Measurements from ENCODE around the gene CAV1.
A peak's percentile ranks its signal among the peaks of the same experiment; 100 is the strongest.

Gene CAV1

DNA sequence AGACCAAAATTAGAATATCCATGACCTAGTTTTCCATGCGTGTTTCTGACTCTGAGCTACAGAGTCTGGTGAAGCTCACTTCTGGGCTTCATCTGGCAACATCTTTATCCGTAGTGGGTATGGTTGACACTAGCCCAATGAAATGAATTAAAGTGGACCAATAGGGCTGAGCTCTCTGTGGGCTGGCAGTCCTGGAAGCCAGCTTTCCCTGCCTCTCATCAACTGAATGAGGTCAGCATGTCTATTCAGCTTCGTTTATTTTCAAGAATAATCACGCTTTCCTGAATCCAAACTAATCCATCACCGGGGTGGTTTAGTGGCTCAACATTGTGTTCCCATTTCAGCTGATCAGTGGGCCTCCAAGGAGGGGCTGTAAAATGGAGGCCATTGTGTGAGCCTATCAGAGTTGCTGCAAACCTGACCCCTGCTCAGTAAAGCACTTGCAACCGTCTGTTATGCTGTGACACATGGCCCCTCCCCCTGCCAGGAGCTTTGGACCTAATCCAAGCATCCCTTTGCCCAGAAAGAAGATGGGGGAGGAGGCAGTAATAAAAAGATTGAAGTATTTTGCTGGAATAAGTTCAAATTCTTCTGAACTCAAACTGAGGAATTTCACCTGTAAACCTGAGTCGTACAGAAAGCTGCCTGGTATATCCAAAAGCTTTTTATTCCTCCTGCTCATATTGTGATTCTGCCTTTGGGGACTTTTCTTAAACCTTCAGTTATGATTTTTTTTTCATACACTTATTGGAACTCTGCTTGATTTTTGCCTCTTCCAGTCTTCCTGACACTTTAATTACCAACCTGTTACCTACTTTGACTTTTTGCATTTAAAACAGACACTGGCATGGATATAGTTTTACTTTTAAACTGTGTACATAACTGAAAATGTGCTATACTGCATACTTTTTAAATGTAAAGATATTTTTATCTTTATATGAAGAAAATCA lies 35.5 kb downstream of the CAV1 start:
- no peak for DNase-seq

DNA sequence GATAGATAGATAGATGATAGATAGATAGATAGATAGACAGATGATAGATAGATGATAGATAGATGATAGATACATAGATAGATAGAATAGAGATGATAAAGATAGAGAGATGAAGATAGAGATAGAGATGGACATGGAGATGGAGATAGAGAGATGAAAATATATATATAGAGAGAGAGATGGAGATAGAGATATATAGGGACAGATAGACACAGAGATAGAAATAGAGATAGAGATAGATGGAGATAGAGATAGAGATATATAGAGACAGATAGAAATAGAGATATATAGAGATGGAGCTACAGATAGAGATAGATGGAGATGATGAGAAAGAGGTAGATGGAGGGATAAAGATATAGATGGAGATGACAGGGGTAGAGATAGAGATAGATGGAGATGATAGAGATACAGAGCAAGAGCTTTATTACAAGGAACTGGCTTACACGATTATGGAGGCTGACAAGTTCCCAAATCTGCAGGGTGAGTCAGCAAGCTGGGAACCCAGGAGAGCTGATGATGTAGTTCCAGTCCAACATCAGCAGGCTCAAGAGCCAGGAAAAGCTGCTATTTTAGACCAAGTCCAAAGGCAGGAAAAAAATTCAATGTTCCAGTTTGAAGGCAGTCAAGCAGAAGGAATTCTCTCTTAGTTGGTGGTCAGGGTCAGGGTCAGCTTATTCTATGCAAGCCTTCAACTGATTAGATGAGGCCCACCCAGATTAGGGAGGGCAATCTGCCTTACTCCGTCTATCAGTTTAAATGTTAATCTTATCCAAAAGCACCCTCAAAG lies 37.1 kb downstream of the CAV1 start:
- no peak for DNase-seq

DNA sequence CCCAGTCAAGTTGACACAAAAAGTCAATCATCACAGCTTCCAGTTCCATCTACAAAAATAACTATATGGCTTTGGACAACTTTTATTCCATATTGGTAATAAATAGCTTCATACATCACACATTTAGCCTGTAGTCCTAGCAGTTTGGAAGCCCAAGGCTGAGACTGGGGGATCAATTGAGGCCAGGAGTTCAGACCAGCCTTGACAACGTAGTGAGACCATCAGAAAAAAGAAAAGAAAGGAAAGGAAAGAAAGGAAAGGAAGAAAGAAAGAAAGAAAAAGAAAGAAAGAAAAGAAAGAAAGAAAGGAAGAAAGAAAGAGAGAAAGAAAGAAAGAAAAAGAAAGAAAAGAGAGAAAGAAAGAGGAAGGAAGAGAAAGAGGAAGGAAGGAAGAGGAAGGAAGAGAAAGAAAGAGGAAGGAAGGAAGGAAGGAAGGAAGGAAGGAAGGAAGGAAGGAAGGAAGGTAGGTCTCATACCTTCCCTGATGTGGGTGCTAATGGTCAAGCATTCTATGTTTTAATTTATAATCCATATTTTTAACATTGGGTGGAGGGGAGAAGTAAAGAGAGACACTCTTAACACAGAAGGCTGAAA lies 37.8 kb downstream of the CAV1 start:
- no peak for DNase-seq

DNA sequence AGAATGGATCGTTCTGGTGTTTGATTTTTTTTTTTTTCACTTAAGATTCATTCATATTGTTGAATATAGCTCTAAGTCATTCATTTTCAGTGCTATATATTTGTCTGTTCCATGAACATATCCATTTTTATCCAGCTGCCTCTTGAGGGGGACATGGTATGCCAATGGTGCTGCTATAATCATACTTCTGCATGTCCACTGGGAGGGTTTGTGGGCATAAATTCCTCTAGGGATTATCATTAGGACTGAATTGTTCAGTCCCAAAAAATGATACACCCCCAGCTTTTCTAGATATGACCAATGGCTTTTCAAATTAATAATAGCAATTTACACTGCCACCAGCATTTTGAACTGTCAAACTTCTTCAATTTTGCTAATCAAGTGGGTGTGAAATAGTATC lies 41.1 kb downstream of the CAV1 start:
- no peak for DNase-seq

DNA sequence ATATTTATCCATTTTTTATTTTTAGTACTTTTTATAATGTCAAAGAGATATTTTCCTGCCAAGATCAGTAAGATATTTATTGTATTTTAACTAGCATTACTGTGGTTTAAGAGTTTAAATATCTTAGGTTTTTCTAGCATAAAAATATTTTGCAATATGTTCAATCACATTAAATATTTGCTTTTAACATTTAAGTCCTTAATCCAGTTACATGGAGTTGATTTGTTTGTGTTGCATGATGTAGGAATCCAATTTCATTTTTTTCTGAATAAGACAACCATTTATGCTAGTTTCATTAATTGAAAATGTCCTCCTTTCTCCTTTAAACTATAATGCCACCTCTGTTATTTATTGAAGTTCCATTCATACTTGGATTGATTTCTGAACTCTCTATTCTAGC lies 41.8 kb downstream of the CAV1 start:
- DNase-seq = no peak

DNA sequence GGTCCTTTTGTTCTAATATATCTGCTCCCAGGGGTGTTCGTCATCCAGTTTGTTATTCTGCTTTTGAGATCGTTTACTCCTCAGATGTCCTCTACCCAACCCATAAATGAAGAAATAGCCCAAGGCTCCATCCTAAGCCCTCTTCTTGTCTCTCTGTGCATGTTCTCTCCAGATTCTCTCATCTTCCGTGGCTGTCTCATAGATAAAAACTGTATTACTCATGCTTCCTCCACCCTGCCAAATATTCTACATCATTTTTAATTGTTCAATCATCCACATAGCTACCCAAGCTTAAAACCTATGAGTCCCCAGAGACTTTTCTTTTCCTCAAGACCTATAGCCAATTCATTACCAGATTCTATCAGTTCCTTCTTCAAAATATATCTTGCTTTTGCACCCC lies 44.9 kb downstream of the CAV1 start:
- DNase-seq = peak; percentile 13 to 41

DNA sequence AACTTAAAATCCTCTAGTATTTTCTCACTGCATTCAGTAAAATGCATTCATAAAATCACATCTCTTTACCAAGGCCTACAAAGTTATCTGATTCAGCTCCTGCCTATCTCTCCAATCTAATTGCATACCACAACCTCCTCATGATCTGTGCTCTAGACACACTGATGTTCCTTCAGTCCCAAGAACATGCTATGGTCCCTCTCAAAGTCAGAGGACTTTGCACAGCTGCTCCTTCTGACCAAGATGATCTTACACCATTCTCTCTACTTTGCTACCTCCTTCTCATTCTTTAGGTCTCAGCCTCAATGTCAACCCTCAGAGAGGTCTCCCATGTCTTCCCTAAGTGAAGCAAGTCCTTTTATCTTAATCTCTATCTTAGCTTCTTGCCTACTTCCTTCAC lies 45.5 kb downstream of the CAV1 start:
- no peak for DNase-seq

DNA sequence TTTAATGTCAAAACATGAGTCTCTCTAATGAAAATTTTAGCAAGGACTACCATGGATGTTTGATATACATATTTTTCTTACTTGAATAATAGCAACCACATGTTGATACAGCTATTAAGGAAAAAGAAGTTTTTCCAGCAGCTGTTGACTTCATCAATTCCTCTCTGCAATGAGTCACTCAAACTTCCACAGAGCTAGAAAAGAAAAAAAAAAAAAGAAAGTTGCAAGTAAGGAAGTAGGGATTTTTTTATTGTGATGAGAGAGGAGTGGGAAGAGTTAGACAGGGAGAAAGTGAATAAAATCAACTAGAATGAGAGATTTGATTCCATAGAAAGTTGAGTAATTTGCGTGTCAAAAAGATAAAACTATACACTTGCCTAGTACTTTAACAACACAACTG lies 46.2 kb downstream of the CAV1 start:
- DNase-seq = peak in 1 of 2 experiments; percentile 22

DNA sequence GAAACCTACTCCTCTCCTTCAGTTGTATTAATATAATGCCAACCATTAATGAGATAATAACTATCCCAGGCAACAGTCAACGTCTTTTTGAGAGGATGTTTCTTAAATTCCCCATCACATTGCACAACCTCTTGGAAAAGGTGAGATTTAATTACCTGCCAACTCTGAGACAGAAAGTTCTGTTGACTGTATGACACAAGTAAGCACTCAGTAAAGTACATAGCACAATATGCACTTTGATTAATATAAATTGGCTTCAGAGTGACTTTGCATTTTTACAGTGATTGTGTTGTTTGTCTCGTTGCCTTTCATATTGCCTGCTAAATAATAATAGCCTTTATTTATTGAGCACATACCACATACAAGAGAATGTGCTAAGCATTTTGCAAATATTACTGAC lies 46.7 kb downstream of the CAV1 start:
- DNase-seq = no peak

DNA sequence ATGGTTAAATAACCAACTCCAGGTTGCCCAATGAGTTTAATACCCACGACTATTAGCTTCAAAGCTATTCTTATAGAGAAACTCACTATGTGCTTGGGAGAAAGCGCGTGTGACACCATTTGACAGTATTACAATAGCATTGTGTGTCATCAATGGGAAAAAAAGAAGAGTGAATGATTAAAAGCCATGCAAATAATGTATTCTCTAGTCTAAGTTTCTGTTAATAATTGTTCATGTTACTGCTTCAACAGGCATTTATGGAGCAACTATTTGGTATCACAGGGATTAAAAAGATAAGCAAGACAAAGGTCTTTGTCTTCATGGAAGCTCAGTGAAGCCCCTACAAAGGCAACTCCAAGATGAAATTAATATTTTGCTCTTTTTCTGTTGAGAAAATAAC lies 47.2 kb downstream of the CAV1 start:
- DNase-seq = no peak

DNA sequence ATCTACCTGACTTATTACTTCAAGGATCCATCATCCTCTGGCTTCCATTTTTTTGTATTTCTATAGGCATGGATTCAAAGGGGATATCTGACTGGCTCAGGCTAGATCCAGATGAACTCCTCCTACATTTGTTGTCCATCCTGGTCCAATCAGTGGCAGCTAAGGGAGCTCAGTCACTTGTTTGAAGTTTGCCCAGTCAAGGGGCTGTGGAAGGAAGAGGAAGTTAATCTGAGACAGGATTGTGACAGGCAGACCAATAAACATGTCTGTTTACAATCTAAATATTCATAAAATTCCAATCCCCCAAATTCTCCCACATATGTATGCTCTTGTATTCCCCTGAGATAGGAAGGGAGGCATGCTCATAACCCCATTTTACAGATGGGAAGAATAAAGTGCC lies 48.7 kb downstream of the CAV1 start:
- no peak for DNase-seq

DNA sequence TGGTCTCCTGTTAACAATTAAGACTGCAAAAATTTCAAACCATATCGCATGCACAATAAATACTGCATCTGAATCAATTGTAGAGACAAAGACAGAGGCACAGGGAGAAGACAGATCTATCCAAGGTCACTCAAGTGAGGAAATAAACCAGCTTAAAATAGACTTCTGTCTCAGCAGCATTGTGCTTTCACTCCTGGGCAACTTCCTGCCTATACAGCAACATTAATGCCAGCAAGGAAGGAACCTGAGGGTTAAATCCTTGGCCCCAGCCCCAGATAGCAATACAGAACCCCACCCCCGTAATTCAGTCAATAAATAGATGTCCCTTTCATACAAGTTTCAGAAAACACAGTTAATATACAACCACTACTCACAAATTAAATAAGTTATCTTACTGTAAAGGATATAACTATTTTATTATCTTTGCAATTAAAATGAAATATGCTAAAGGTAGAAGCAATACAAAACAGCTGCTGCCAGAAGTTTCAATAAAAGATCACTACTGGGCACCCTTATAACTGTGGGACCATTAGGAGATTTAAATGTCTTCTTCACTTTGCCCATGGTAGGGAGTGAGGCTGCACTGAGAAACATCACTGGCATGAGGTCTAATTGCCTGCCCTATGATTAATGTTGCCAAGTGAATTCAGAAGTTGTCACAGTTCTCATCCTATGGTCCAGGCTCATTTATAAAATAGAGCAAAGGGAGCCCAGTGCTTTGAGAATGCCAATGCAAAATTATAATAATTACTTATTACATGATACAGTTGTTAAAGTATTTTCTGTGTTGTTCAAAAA lies 49.4 kb downstream of the CAV1 start:
- no peak for DNase-seq

DNA sequence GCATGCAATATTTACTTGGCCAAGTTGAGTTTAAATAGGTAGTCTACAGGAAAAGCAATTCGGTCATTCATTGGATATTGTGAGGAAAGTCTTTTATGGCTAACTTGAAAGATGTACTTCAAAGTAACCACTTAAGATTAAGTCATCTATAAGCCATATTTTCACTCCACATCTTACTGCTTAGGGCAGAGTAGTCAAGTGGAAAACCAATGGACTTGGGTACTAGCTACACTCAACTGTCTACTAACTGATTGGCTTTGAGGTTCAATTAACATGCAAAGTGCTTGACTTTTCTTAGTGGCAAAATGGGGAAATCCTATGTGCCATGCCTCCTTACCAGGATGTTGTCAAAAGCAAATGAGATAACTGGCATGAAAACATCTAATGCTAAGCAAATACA lies 51.0 kb downstream of the CAV1 start:
- no peak for DNase-seq

DNA sequence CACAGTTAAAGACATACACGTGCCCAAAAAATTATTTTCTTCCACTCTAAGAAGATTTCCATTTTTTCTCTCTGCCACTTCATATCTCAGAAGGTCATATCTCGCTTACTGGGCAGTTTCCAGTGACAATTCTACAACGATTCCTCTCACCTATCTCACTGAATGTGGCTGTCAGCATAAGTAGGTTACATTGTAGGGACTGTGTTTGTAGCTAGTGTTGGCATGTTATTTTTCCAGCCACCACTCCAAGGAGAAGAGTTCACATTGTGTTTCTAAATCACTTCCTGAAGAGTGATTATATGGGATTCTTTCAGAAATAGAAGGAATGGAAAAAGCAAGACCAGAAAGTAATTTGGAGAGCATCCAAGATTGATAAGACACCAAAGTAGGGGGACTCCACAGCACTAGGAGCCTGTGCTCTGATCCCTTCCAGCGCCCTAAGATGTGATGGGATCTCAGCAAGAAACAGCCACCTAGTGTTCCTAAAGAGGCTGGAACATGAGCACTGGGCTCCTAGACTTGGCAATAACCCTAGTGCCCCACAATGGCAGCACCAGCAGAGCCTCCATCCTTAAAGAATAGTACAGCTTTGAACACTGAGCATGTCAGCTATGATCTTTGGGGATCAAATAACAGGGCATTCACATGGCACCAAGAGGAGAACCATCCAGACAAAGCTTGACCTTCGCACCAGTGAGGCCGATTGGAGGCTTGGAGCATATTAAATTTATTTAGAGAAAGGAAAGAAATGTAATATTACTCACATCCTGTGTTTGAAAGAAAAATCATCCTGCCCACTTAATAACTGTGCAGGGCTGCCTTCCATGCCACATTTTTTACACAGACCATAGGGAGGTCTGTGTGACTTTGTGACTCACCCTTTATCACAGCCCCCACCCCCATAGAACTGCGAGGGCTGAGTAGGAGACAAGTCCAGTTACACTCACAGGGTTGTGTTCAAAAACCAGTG lies 51.8 kb downstream of the CAV1 start:
- peak; percentile 7 to 37 for DNase-seq

DNA sequence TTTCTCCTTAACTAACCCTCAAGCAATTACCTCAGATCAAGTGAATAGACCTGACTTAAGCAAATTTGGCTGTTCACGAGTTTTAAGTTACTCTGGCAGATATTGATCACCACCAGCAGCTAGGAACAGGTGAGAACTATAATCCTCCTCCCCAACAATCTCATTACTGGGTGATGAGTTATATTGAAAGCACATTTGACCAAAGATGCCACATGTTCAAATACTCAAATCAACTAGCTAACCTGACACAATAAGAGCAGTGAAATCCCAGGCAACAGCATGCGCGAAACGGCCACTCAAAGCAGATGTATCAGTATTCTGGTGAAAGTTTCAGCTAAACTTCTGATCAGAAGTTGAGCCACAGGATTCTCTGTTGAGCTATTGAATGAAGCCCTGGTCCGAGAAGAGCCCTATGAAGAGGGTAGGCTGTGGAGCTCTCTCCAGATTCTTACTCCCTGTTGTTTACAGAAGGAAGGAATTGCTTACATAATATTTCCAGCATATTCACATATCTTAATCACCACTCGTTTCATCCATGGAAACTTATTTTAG lies 52.6 kb downstream of the CAV1 start:
- DNase-seq = no peak

DNA sequence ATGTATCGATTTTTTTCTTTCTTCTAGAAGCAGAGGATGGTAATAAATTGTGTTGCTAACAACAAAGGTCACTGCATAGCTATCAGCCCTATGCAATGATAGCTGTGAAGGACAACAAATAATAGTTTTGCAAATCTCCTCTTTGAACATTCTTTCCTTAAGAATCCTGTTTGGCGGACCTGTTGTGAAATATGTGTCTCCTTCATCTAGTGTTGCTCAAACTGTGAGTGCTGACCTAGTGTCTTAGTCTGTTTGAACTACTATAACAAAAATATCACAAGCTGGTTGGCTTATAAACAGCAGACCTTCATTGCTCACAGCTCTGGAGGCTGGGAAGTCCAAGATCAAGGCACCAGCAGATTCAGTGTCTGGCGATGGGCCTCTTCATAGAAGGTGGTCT lies 53.7 kb downstream of the CAV1 start:
- no peak for DNase-seq

DNA sequence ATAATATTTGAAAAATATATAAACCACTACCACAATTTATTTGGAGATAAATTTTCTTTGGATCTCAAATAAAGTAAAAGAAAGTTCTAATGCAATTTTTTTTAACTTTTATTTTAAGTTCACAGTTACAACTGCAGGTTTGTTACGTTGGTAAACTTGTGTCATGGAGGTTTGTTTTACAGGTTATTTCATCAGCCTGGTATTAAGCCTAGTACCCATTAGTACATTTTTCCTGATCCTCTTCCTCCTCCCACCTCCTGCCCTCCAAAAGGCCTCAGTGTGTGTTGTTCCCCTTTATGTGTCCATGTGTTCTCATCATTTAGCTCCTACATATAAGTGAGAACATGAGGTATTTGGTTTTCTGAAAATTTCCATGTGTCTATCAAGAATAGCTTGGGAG lies 54.5 kb downstream of the CAV1 start:
- no peak for DNase-seq

DNA sequence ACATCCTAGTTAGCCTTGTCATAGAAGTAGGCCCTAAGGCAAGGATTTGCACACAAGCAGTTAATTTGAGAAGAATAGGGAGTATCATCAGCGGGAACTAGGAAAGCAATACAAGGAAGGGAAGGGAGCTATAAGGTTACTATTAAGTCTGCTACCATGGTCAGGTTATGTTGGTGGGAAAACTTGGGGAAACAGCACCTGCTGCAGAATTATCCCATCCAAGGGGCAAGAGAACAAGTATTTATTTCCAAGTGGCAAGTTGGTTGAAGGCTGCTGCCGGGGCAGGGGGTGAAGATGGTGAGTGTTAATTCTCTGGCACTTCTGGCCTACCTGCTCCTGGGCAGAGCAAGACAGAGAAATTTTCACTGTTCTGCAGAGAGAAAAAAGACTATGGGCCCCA lies 55.0 kb downstream of the CAV1 start:
- no peak for DNase-seq

DNA sequence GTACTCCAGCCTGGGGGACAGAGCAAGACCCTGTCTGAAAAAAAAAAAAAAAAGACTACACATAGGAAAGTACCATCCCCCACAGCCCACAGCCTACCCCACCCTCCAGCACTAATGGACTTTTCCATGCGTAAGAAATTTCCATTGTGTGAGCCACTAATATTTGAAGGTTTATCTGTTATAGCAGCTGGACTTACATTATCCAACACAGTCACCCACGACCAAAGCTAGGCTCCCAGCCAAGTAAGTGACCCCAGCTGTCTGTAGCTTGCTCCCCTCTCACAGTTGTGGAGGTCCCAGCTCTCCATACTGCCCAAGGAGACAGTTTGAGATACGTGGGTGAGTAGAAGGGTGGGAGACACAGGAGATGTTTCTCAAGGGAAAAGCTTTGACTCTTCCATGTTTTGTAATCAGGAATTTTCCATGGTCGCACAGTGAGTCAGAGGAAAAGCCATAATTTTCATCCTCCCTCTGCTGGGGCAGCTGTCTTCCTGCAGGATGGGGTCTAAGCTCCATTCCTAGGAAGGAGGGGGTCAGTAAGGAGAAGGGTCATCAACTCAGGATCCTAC lies 57.4 kb downstream of the CAV1 start:
- no peak for DNase-seq

DNA sequence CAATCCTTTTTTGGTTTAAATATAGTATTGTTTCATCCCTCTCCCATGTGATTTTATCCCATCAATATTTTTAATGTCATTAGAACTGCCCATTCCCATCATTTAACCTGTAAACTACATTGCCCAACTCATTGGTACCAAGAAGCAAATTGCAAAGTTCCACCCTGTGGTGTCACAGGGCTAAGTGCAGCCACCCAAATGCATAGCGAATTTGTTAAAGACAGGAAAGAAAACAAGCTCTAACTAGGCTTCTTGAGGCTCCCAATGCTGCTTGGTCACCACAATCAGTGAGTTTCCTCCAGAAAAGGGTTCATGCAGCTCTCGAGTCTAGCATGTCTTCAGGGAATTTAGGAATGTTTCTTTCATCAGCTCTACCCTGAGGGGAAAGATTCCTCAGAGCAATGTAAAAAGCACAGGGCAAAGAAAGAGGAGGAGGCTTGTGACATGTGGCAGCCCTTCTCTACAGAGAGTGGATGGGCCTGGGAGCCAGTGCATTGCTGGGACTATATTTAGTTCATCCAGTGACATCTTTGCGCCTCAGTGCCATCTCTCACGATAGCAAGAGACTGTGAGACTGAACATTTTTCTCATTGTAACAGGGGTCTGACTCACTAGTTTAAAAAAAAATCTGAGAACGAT lies 58.1 kb downstream of the CAV1 start:
- no peak for DNase-seq

DNA sequence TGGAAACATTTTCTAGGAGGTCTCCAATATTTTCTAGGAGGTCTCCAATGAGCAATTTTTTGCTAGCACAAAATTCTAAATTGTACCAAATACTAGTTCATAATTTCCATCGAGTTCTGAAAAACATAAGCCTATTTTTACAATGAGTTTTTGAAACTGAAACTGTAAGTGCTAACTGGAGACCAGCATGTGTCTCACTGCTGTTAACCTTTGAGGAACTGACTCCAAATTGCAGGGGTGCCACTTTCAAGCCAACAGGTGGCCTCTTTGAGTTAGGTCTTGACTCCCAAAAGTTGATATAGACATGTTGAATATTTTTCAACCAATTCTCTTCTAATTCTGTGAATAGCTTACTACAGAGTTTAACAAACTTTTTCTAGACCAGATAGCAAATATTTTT lies 58.8 kb downstream of the CAV1 start:
- no peak for DNase-seq

Measured in SW 1271 (cell line).